Measurements from ENCODE around the gene YPEL2.

DNA sequence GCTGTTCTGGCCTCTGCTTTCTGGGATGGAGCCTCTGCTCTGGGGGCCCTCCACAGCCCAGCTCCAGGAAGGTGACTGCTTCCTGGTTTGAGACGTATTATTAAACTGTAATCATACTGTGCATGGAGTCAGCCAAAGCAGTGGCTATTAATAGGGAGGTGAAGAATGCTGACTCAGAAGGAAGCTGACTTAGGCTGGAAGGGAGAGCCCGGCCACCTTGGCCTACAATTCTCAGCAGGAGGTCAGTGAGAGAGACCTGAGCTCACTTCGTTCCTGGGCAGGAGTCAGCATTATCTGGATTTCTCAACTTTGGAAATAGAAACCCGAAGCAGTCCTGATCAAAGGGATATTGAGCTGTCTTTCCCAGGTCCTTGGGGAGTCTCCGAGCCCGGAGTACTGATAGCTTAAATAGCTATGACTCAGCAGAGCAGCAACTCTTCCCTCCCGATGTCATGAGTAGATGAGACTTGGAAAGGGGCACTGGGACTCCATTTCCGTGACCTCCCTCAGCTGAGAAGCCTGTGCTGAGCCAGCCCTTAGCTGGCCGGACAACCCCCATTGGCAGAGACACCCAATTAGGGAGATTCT is 91.8 kb downstream of the YPEL2 start:
- TF ChIP-seq POLR2AphosphoS5 (IDR thresholded peaks at IDR 0.05; ENCODE audit: low read depth, low read length) = no peak
- TF ChIP-seq, protein P1, sequence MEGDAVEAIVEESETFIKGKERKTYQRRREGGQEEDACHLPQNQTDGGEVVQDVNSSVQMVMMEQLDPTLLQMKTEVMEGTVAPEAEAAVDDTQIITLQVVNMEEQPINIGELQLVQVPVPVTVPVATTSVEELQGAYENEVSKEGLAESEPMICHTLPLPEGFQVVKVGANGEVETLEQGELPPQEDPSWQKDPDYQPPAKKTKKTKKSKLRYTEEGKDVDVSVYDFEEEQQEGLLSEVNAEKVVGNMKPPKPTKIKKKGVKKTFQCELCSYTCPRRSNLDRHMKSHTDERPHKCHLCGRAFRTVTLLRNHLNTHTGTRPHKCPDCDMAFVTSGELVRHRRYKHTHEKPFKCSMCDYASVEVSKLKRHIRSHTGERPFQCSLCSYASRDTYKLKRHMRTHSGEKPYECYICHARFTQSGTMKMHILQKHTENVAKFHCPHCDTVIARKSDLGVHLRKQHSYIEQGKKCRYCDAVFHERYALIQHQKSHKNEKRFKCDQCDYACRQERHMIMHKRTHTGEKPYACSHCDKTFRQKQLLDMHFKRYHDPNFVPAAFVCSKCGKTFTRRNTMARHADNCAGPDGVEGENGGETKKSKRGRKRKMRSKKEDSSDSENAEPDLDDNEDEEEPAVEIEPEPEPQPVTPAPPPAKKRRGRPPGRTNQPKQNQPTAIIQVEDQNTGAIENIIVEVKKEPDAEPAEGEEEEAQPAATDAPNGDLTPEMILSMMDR (IDR thresholded peaks at IDR 0.05) = no peak

Data from Panc1 (cell line).